SH-SY5Y (cell line): ENCODE results near the gene BCO2.

ENCODE experiments used
- GATA2 ChIP-seq: IDR thresholded peaks from 2 replicates; pipeline ENCODE4 v1.6.1; 2011; ENCODE audit warnings: mild to moderate bottlenecking, low read depth, low read length
- GATA3 ChIP-seq: IDR thresholded peaks from 2 replicates; pipeline ENCODE4 v1.6.1; 2011; ENCODE audit warnings: low read depth, mild to moderate bottlenecking, low read length, moderate library complexity

- TF ChIP-seq GATA2: no peak
- no peak for TF ChIP-seq GATA3
Observed at GRCh38 chr11:112150517-112150916, 24.8 kb upstream of the BCO2 start.
